ENCODE measurements around the gene FAM169A. TPM values are rescaled to one million over a fixed set of nuclear protein-coding genes. Genes with fewer than 3 reads are reported as not detected.

The FAM169A gene
- total RNA-seq, 2 donors from 2014 or later: 49.8 to 50.5 TPM

- H3K36me3 Mint-ChIP-seq (ENCODE audit: low read depth): peaks cover 25% of the 10 kb centered on the region
- H3K9me3 Mint-ChIP-seq: no peaks in the 10 kb centered on the region
- 84 to 94% methylated on average over 1 of the region's 1 CpG for WGBS, 2 experiments (ENCODE audit: insufficient coverage in 1 of 2, insufficient read length in 1 of 2)
- peaks cover 20% of the 10 kb centered on the region for H3K36me3 ChIP-seq (ENCODE audit: control insufficient read depth, insufficient read depth, low read length)
- peaks cover 3% of the 10 kb centered on the region for H3K4me1 ChIP-seq (ENCODE audit: control insufficient read depth, insufficient read depth, low read length)
- no peak overlapping the region for H3K4me3 Mint-ChIP-seq
- H3K9ac ChIP-seq (ENCODE audit: extremely low read depth, low read length, poor library complexity, severe bottlenecking): no peak overlapping the region
- no peak for DNase-seq
- H3K4me3 ChIP-seq (ENCODE audit: low read length): no peak overlapping the region
- H3K4me1 Mint-ChIP-seq: peaks cover 62% of the 10 kb centered on the region
- no peaks in the 10 kb centered on the region for H3K27me3 Mint-ChIP-seq (ENCODE audit: insufficient read depth)
- no peak overlapping the region for H3K27ac Mint-ChIP-seq
- no peak overlapping the region for H3K27ac ChIP-seq (ENCODE audit: low read depth, low read length)
- H3K27me3 ChIP-seq (ENCODE audit: control insufficient read depth, insufficient read depth, low read length, poor library complexity, severe bottlenecking): no peaks in the 10 kb centered on the region
- no peak for TF ChIP-seq CTCF (conservative IDR thresholded peaks at IDR 0.05)
- no peaks in the 10 kb centered on the region for H3K9me3 ChIP-seq (ENCODE audit: control insufficient read depth, low read length)
Observed at GRCh38 chr5:74822288-74822687, 43.9 kb downstream of the FAM169A start.

GRCh38 chr5:74816875-74817274 is 49.3 kb downstream of the FAM169A start:
- H3K4me1 Mint-ChIP-seq: peaks cover 38% of the 10 kb centered on the region
- Histone ChIP-seq H3K9me3 (ENCODE audit: control insufficient read depth, low read length) (no peaks in the 10 kb centered on the region), H3K9ac (ENCODE audit: extremely low read depth, low read length, poor library complexity, severe bottlenecking) (no peak overlapping the region), H3K4me3 (ENCODE audit: low read length) (no peak overlapping the region), H3K27me3 (ENCODE audit: control insufficient read depth, insufficient read depth, low read length, poor library complexity, severe bottlenecking) (no peaks in the 10 kb centered on the region), H3K36me3 (ENCODE audit: control insufficient read depth, insufficient read depth, low read length) (peaks cover 31% of the 10 kb centered on the region), H3K4me1 (ENCODE audit: control insufficient read depth, insufficient read depth, low read length) (no peaks in the 10 kb centered on the region), H3K27ac (ENCODE audit: low read depth, low read length) (no peak overlapping the region)
- H3K4me3 Mint-ChIP-seq: no peak overlapping the region
- peaks cover 36% of the 10 kb centered on the region for H3K36me3 Mint-ChIP-seq (ENCODE audit: low read depth)
- no peaks in the 10 kb centered on the region for H3K27me3 Mint-ChIP-seq (ENCODE audit: insufficient read depth)
- no peak for DNase-seq
- 25% methylated on average over 1 of the region's 1 CpG; no CpG with 5 or more reads in 1 of the 2 experiments for WGBS, 2 experiments (ENCODE audit: insufficient coverage in 1 of 2, insufficient read length in 1 of 2)
- peak overlapping the region; percentile 48 for H3K27ac Mint-ChIP-seq
- H3K9me3 Mint-ChIP-seq: no peaks in the 10 kb centered on the region
- TF ChIP-seq CTCF (conservative IDR thresholded peaks at IDR 0.05): no peak

GRCh38 chr5:74810915-74811314 is 55.3 kb downstream of the FAM169A start:
- Histone ChIP-seq H3K9ac (ENCODE audit: extremely low read depth, low read length, poor library complexity, severe bottlenecking) (no peak overlapping the region), H3K27ac (ENCODE audit: low read depth, low read length) (no peak overlapping the region), H3K9me3 (ENCODE audit: control insufficient read depth, low read length) (no peaks in the 10 kb centered on the region), H3K36me3 (ENCODE audit: control insufficient read depth, insufficient read depth, low read length) (peaks cover 41% of the 10 kb centered on the region), H3K27me3 (ENCODE audit: control insufficient read depth, insufficient read depth, low read length, poor library complexity, severe bottlenecking) (no peaks in the 10 kb centered on the region), H3K4me3 (ENCODE audit: low read length) (no peak overlapping the region), H3K4me1 (ENCODE audit: control insufficient read depth, insufficient read depth, low read length) (no peaks in the 10 kb centered on the region)
- no peak for TF ChIP-seq CTCF (conservative IDR thresholded peaks at IDR 0.05)
- no peak overlapping the region for H3K4me3 Mint-ChIP-seq
- H3K27ac Mint-ChIP-seq: no peak overlapping the region
- H3K4me1 Mint-ChIP-seq: peaks cover 19% of the 10 kb centered on the region
- peaks cover 55% of the 10 kb centered on the region for H3K36me3 Mint-ChIP-seq (ENCODE audit: low read depth)
- H3K9me3 Mint-ChIP-seq: peaks cover 2% of the 10 kb centered on the region
- DNase-seq: no peak
- WGBS, 2 experiments (ENCODE audit: insufficient coverage in 1 of 2, insufficient read length in 1 of 2): 91 to 96% methylated on average over 3 to 4 of the region's 4 CpGs
- H3K27me3 Mint-ChIP-seq (ENCODE audit: insufficient read depth): no peaks in the 10 kb centered on the region

Measured in endodermal cell (in vitro differentiated cells).